HG02938 (cell line): ENCODE measurements around the gene CARNS1.

Experiments used
- ATAC-seq: cut with Tn5 transposase; IDR thresholded peaks from one replicate; pipeline ENCODE4 v1.9.1; 2021; ENCODE audit warnings: mild to moderate bottlenecking, moderate library complexity; ENCODE audit not compliant: unreplicated experiment

CARNS1 gene

DNA sequence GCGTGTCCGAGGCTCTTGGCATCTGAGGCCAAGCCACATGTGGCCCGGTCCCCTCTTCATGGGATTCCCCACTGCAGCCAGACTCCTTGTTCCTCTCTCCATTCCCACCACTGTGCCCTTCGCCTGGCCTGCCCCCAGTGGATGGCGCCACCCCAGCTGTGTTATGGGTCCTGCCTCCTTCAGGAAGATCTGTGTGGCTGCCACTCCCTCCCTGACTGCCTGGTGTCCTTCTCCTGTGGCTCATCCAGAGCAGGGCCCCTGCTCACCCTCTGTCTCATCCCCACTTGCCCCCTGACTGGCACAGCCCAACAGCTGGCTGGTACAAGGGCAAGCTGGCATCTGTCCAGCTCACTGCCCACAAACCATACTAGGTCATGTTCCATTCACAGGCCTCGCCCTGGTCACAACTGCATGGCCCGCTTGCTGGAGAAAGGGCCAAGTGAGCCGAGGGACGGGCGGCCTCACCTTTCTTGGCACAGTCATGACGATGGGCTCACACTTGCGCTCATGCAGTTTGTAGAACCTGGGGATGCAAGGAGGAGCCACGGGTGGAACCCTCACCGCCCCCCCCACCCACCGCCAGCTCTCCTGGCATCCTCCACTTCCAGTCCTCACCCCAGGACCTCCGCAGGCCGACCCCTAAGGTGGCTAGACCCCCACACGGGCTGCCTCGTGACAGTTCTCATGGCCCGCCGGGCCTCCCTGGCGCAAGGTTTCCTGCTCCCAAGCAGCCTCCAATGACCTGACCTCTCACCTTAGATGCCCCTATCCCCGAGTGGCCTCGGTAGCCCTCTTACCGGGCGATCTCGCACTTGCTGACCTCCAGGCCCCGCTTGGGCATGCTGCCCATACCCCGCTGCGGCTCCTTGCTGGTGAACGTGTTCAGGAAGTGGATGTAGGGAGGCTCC lies 24.1 kb downstream of the CARNS1 start:
- ATAC-seq: no peak

DNA sequence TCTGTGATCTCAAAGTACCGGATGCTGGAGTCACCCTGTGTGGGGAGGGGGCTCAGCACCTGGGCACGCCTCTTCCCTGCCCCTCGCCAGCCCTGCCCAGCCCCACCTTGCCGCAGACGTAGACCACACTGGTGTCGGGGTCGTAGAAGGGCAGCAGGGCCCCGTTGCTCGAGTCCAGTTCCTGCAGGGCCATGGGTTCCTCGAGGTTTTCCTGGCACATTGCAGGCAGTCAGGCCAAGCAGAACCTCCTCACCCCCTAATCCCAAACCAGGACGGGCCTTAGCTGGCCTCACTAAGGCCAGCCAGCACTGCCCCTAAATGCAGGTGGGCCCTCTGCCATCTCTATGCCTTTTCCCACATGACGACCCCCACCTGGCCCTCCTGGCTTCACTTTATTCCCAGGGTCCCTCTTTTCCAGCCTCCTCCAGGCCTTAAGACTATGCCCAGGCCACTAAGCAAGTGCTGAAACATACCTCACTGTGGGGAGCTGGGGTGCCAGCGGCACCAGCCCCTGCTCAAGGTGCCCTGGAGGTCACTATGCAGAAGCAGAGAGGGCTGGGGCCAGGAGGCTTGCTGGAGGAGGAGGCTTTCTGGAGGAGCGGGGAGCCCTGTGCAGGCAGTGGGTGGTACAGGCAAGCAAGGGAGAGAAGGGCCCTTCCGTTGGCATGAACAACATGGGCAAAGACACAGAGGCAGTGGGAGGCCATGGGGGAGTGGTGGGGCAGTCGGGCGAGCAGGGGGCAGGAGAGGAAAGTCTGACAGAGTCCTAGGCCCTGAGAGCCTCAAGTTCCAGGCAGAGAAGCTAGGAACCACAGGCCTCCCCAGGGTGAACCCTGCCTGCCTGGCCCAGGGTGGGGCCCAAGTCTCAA lies 25.0 kb downstream of the CARNS1 start:
- no peak for ATAC-seq

DNA sequence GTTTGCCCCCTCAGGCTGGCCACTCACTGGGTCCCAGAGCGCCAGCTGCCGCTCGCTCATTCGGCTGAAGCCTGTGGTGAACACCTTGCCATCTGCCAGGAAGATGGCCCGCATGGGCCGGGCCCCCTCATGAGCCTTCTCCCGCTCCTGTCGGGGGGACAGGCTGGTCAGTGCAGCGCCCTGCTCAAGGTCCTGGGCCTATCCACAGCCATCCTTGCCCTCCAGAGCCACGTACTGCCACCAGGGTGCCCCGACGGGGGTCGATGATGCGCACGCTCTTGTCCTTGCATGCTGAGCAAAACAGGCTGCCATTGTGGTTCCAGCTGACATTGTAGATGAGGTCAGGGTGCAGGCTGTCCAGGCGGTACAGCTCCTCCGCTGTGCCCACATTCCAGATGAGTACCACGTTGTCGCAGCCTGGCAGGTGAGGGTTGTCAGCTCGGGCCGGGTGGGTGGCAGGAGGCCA lies 25.7 kb downstream of the CARNS1 start:
- no peak for ATAC-seq

DNA sequence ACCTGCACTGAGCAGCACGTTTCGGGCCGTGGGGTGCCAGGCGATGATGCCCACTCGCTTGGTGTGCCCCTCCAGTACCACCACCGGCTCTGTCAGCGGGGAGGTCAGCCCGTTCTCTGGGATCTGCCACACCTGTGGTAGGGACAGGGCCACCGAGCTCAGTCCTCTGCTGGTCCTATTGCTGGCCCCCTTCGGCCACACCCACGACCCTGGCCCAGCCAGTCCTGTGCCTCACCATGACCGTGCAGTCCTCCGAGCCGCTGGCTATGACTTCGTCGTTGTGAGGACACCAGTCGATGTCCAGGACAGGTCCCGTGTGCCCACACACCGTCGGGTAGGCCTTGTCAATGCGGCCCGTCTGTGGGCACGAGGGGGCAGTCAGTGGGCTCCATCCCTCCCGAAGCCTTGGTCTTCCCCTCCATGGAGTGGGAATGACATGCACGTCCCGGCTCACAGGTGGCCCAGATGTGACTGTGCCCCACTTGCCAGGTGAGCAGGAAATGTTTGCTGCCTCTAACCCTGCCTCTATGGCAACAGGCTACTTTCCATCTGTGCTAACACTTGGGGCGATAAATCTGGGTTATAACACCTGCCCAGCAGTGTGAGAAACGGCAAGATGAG lies 26.4 kb downstream of the CARNS1 start:
- no peak for ATAC-seq

DNA sequence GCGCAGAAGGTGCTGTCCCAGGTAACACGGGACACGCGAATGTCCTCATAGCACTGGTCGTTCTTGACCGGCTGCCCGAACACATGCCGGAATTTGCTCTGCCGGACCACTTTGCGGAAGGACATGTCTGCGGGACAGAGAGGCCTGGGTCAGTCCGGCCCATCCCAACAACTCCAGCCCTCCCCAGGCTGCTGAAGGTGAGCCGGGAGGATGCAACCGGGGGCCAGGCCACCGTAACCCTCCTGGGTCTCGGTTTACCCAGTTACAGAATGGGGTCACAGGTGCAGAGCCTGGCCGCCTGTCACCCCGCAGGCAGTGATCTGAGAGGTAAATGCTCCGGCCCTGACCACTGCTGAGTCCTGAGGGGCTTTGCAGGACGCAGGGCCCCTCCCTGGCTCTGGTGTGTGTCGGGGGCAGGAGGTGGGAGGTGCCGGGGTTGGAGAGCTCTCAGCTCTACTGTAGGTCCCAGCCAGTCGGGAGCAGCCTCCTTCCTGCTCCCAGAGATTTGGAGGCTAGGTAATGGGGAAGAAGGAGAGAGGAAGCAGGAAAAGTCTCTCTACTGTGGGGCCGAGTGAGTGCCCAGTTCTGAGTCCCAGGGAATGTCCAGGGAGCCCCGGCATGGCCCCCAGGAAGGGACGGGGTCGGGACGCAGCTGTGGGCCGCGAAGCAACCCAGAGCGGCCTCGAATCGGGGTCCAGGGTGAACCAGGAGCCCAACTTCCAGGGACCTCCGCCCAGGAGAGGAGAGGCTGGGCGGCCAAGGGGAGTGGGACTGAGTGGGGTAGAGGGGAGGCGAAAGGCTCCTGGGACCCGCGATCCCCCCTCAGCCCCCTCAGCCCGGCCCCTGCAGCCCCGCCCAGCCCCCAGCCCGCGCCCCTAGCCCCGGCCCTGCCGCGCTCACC lies 27.3 kb downstream of the CARNS1 start:
- no peak for ATAC-seq

DNA sequence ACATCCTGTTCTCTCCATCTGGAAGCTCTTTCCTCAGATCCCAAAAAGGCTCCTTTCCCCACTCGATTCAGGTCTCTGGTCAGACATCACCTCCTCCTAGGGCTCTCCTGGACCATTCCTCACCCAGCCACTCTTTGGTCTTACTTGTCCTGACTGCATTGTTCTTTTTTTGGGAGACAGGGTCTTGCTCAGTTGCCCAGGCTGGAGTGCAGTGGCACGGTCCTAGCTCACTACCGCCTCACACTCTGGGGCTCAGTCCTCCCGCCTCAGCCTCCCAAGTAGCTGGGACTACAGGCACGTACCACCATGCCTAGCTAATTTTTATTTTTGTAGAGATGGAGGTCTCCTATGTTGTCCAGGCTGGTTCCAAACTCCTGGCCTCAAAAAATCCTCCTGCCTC lies 30.0 kb downstream of the CARNS1 start:
- no peak for ATAC-seq

DNA sequence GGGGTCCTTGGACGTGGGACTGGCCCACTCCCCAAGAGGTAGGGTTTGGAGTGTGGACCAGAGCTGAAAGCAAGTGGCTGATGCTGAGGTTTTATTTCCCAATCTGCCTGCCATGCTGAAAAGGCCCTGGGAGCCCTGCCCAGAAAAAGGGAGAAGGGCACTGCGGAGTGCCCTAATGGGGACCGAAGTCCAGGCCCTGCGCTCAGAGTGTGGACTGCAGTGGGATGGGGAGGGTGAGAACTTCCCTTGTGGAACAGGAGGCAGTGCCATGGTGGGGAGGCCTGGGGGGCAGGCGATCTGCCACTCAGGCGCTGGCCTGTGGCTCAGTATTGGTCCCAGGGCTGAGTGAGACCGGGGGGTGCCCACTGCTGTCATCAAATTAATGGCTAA lies 32.7 kb downstream of the CARNS1 start:
- ATAC-seq: no peak

DNA sequence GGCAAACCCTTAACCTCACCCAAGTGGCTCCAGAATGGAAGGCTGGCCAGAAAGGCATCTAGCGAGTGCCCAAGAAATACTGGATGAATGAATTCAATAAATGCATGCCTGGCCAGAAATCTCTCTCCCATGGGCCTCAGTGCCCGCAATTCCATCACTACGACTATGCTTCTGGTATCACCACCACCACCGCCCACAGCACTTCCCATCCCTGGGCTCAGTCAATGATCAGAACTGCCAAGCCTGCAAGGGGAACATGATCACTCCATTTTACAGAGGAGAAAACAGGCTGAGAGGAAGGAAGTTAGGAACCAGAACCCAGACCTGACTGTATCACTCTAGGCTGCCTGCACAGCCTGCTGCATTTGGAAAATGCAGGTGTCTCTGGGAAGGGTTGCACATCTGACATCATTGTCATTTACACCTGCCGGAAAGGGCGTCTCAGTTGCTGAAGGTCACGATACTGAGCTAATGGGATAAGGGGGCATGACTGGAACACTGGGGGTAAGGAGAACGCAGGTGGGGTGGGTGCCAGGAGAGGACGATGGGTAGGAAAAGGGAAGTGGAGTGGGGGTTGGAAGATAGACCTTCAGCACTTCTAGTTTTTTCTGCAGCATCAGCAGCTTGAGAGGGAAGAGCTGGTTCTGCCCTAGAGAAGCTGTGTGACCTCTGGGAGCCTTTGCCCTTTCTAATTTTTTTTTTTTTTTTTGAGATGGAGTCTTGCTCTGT lies 33.8 kb downstream of the CARNS1 start:
- no peak for ATAC-seq

DNA sequence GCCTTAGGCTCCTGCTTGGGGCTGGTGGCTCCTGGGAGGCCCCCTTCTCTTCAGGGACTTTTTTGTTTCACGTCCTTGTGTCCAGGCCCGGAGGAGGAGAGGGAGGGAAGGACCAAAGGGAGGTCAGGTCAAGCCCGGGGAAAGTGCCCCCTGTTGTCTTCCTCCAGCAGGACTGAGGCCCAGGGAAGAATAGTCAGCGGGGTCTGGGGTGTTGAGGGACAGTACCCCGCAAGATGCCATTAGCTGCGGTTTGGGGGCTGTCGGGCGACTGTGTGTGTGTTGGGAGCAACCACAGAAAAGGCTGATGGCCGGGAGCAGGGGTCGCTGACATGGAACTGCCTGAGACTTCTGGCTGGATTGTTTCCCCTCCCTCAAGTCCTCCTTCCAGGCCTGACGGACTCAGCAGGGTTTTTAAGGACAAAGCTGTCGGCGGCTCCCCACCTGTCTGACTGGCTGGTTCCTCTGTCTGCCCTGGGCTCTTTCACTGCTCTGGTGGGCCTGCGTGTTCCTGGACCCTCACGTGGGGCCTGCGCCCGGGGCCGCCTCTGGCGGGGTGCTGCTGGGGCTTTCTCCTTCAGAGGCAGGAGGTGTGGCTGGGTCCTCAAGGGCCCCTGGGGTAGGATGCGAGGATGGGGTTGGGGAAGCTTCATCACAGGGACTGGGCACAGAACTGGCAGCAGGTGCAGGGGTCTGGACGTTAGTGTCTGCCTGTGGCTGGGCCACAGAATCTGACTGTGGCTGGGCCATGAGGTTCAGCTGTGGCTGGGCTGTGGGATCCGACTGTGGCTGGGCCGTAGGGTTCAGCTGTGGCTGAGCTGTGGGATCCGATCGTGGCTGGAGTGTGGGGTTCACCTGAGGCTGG lies 35.5 kb downstream of the CARNS1 start:
- ATAC-seq: no peak

DNA sequence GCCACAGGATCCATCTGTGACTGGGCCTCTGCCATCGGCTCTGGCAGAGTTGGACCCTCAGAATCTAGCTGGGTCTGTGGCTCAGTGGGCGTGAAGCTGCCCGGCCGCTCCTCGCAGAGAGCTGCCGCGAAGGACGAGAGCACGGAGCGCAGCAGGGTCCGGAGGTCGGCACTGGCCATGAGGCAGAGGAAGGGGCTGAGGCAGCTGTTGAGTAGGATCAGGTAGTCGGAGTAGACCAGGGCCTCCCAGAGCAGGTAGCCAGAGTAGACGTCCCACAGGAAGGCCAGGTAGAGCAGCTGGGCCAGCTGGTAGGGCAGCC lies 36.1 kb downstream of the CARNS1 start:
- no peak for ATAC-seq

DNA sequence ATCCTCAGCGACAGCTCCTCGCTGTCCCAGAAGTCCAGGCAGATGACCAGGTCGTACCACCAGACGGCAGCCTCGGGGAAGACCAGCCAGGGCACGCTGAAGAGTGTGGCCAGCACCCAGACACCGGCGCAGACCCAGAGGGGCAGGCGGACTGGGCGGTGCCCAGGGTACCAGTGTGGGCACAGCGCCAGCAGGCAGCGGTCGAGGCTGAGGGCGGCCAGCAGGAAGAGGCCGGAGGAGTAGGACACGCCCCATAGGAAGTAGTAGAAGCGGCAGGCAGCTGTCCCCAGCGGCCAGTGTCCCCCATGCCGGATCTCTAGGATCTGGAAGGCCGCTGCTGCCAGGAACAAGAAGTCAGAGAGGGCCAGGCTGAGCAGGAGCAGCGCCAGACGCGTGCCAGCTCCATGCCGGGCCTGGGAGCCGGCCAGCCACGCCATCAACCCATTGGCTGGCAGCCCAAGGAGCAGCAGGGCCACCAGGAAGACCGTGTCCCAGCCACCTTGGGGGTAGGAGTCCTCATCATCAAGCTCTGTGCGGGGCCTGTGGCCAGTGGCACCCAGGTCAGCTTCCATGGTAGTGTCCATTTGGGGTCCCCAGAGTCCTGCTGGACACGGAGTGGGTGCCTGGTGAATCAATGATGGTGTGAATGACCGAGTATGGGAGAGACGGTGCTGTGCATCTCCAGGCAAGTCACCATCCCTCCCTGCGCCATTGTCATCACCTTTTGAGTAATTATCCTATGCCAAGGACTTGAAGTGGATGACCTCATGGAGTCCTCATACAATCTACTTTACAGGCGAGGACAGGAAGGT lies 36.9 kb downstream of the CARNS1 start, which contains the start of gene GPR152:
Gene GPR152, minus strand, starts transcription at position 589 of the 812 bp plus-strand sequence. Its CDS starts 5 bp downstream, at position 584.
- ATAC-seq: no peak

DNA sequence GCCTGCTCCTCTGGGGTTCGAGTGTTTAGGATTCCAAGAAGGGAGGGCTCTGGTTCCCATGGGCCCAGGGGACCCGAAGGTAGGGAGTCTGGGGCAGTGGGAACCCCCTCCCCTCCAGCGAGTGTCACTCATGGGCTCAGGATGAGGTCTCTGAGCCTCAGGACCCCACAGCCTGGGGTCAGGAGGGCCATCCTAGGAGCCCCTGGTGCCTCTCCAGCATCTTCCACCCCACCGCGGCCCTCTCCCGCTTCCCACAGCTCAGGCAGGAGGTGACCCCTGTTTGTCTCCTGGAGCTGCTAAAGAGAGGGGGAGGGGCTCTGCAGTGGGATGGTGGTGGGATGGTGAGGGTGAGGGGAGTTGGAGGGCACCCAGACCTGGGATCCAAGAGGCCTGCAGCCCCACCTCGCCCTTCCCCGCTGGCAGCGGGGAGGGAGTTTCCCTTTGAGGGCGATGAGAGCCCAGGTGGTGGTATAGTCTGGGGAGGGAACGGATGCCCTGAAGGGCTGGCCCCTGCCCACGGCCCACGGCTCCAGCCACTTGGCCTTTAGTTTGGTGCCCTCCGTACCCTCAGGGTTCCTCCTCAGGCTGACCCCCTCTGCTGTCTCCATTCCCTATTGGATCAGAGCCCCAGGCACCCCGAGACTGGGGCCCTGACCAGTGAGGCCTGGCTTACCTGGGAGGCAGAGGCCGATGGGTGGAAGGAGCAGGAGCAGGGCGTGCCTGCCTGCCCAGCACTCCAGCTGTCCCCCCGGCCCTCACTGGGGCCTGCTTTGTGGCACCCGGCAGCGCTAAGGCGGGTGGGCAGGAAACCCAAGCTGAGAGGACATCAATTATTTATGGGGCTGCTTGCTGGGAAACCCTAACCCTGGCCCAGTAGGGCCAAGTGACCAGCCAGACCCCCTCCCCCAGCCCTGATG lies 38.6 kb downstream of the CARNS1 start:
- ATAC-seq: no peak

DNA sequence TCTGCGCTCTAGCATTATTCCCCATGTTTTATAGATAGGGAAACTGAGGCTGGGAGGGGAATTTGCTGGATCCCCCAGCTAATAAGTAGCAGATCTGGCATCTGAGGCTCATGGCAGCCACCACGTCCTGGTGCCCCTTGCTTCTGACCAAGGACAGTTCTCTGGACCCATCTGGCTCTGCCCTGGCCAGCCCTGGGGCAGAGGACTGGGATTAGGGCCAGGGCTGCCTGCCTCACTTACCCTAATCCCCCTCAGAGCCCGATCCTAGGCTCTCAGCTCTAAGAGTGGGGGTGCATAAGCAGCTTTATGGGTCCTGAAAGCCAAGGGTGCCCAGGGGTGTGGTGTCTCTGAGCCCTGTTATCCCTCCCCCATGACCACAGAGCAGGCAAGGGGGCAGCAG lies 39.6 kb downstream of the CARNS1 start, which contains the start of gene CABP4:
Gene CABP4, plus strand, starts transcription at position 301 of the 400 bp plus-strand sequence. Its CDS starts 70 bp downstream, at position 371.
- ATAC-seq: no peak

DNA sequence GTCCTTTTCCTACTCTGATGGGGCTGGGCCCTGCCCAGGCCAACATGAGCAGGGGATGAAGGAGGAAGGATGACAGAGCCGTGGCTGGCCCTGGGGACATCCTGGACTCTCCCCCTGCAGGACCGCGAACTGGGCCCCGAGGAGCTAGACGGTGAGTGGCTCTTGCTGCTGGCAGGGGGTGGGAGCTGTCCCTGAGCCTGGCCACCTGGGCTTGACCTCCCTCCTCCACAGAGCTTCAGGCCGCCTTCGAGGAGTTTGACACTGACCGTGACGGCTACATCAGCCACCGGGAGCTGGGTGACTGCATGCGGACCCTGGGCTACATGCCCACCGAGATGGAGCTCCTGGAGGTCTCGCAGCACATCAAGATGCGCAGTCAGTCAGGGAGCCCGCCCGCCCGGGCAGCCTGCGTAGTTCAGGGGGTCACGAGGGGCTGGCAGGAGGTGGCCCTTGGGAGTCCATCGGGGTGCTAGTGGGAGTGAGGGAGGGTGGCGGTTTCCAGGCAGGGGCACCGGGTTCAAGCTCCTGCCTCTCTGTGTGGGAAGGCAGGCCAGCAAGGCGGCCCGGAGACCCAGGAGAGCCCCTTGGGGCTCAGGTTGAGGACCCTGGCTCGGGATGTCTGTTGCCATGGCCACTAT lies 40.7 kb downstream of the CARNS1 start:
- no peak for ATAC-seq

DNA sequence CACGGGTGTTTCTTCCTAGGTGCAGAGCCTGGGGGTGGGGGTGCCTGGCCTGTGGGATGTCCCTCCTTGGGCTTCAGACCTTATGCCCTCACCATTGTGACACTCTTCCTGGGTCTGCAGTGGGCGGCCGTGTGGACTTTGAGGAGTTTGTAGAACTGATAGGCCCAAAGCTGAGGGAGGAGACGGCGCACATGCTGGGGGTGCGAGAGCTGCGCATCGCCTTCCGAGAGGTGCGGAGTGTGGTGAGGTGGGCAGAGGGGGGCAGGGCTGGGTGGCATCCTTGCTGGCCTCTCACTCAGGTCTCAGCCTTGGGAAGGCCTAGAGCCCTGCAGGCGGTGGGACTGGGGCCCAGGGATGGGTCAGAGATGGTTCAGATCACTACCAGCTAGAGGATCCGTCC lies 42.0 kb downstream of the CARNS1 start:
- ATAC-seq: no peak

DNA sequence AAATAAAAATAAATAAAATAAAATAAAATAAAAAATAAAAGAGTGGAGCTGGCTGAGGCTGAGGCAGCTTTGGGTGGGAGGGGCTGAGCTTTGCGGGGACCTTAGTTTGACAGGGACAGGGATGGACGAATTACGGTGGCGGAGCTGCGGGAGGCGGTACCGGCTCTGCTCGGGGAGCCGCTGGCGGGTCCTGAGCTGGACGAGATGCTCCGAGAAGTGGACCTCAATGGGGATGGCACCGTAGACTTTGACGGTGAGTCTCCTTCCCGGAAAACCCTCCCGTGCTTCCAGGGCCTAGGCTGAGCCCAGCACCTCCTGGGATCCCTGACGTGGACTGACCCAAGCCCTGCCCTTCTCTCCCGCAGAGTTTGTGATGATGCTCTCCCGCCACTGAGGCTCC lies 42.8 kb downstream of the CARNS1 start:
- no peak for ATAC-seq
